Muscle of leg (tissue), 11 donors: ENCODE data around the gene SDK1. TPM values are rescaled to one million over a fixed set of nuclear protein-coding genes. Genes with fewer than 3 reads are reported as not detected.

ENCODE experiments used
- DNase-seq: peaks from one replicate; pipeline ENCODE4 v3.0.0; 2013
- H3K27ac ChIP-seq: one replicate; pipeline ENCODE4 v1.5.1; 2013; ENCODE audit warnings: mild to moderate bottlenecking, low read length, control low read depth
- H3K27me3 ChIP-seq: one replicate; pipeline ENCODE4 v1.6.1; 2013; ENCODE audit warnings: low read length; ENCODE audit not compliant: control insufficient read depth, insufficient read depth
- H3K36me3 ChIP-seq: one replicate; pipeline ENCODE4 v1.6.1; 2013; ENCODE audit warnings: low read length; ENCODE audit not compliant: control insufficient read depth, insufficient read depth
- H3K4me1 ChIP-seq: one replicate; pipeline ENCODE4 v1.6.1; 2013; ENCODE audit warnings: low read length; ENCODE audit not compliant: control insufficient read depth, insufficient read depth
- H3K4me3 ChIP-seq: one replicate; pipeline ENCODE4 v1.5.1; 2013; ENCODE audit warnings: low read length, control low read depth
- H3K9me3 ChIP-seq: replicated peaks from 2 replicates; pipeline ENCODE4 v1.6.1; 2013; ENCODE audit warnings: low read depth, low read length; ENCODE audit not compliant: control insufficient read depth
- WGBS: methylation state at CpG from one replicate; pipeline ENCODE4 v1.1.5; 2013; ENCODE audit warnings: missing lambda C conversion rate; ENCODE audit not compliant: insufficient coverage; 5-methylcytosine and 5-hydroxymethylcytosine counted together
- polyA plus RNA-seq, 8 donors: library from polyadenylated mRNA; unstranded; fragments of 120-200 nt; gene quantifications; one replicate each; pipeline versions ENCODE4 v1.2.1 to v1.2.3, GENCODE V29; 2013; ENCODE audit warnings: inconsistent platforms in 1 of 8, low replicate concordance in 1 of 8; ENCODE audit not compliant: insufficient read length in 8 of 8, insufficient read depth in 1 of 8
- total RNA-seq: library from RNA; stranded (reverse); fragments of 120-200 nt; gene quantifications from one replicate; pipeline ENCODE4 v1.2.4, GENCODE V29; 2013

The SDK1 gene
- total and polyA plus RNA-seq, 9 donors: 2.3 to 6.4 (median 3.6) TPM

DNA sequence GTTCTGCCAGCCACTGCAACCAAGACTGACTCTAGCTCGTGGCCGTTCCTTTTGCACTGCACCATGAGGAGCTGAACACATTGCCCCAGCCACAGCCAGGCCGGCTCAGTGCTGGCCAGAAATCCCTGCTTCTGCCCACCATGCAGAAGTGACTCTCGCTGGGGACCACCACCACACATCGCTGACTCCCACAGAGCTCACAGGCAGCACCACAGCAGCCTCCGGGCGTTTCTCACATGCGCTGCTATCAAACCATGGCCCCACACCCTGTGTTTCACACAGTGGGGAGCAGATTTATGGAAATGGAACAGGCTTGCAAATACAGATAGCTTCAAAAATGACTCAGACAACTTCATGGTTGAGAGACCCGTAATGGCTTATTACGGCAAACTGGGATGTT is 15.4 kb upstream of the SDK1 start:
- 67% methylated on average over 4 of the region's 10 CpGs for WGBS
- no peak overlapping the region for H3K27ac ChIP-seq
- no peaks in the 10 kb centered on the region for H3K36me3 ChIP-seq
- no peaks in the 10 kb centered on the region for H3K4me1 ChIP-seq
- peaks cover 4% of the 10 kb centered on the region for H3K27me3 ChIP-seq
- no peak for DNase-seq
- H3K9me3 ChIP-seq: peaks cover 5% of the 10 kb centered on the region
- H3K4me3 ChIP-seq: no peak overlapping the region

DNA sequence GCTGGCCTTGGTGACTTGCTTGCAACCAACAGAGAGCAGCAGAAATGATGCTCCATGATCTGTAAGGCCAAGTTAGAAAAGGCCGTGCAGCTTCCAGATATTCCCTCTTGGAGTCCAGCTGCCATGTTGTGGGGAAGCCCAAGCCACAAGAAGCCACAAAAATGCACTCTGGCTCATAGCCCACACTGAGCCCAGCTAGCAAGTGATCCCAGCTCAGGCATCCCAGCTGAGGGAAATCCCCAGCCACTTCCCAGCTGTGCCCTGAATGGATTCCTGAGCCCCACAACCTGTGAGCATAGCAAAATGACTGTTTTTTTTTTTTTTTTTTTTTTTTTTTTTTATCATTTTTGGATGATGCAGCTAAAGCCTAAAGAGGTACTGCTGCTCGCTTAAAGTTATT is 11.1 kb upstream of the SDK1 start:
- 100% methylated on average over 1 of the region's 2 CpGs for WGBS
- H3K27me3 ChIP-seq: peaks cover 7% of the 10 kb centered on the region

GRCh38 chr7:3292694-3293093 is 8.4 kb upstream of the SDK1 start:
- H3K4me1 ChIP-seq: no peaks in the 10 kb centered on the region
- WGBS: 71% methylated on average over 5 of the region's 7 CpGs
- peaks cover 7% of the 10 kb centered on the region for H3K27me3 ChIP-seq
- no peaks in the 10 kb centered on the region for H3K36me3 ChIP-seq
- no peak overlapping the region for H3K27ac ChIP-seq
- no peak for DNase-seq
- no peak overlapping the region for H3K4me3 ChIP-seq
- H3K9me3 ChIP-seq: peaks cover 5% of the 10 kb centered on the region

More for the DNA sequence above, 11.1 kb upstream of the SDK1 start:
- Histone ChIP-seq H3K27ac (no peak overlapping the region), H3K4me3 (no peak overlapping the region), H3K36me3 (no peaks in the 10 kb centered on the region), H3K9me3 (peaks cover 5% of the 10 kb centered on the region), H3K4me1 (no peaks in the 10 kb centered on the region)
- no peak for DNase-seq

DNA sequence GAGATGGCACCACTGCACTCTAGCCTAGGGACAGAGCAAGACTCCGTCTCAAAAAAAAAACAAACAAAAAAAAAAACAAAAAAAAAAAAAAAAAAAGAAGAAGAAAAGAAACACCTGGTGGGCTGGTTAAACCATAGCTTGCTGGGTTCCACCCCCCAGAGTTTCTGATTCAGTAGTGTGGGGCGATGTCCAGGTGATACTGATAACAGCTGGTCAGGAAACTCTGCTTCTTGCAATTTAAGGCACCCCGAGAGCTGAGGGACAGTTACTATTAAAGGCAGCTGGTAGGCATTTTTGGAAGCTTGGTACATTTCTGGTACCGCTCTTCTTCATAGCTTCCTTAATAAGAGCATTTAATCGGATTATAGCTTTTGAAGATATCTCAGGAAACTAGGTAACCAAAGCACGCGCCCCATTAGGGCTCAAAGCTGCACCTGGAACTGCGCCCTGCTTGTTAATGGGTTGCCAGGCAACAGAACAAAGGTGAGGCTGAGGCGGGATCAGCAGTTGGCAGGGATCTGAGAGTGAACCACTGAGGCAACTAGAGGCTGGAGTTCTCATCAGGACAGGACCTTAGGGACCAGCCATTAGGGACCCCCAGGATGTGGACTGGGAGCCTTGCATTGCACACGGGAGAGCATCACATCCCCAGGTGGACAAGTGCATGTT is 6.5 kb upstream of the SDK1 start:
- Histone ChIP-seq H3K4me1 (no peaks in the 10 kb centered on the region), H3K36me3 (no peaks in the 10 kb centered on the region), H3K27me3 (peaks cover 10% of the 10 kb centered on the region), H3K27ac (no peak overlapping the region), H3K9me3 (peaks cover 3% of the 10 kb centered on the region), H3K4me3 (no peak overlapping the region)
- no peak for DNase-seq
- WGBS: 43% methylated on average over 7 of the region's 10 CpGs

DNA sequence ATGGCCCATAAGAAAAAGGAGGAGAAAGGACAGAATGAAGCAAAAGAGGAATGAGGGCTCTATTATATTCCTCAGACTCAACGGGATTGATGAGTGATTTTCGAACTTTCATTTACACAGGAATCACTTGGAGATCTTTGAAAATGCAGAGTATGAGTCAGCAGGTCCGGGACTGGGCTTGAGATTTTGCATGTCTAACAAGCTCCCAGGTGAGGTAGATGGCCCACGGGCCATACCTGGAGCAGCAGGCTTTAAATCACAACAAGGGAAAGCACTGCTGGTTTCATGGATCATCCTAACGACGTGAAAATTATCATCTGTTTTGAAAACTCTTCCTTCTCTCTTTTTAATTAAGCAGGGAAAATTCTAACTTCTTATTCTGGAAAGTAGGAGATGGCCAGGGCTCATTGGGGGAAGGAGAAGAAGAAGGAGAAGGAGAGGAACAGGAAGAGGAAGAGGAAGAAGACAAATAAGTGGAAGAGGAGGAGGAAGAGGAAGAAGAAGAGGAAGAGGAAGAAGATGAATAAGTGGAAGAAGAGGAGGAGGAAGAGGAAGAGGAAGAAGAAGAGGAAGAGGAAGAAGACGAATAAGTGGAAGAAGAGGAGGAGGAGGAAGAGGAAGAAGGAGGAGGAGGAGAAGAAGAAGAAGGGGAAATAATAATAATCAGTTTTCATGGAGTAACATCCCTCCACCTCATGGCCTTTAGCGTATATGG is 3.8 kb upstream of the SDK1 start:
- Histone ChIP-seq H3K4me1 (peaks cover 13% of the 10 kb centered on the region), H3K27me3 (peaks cover 21% of the 10 kb centered on the region), H3K27ac (no peak overlapping the region), H3K4me3 (no peak overlapping the region), H3K9me3 (no peaks in the 10 kb centered on the region), H3K36me3 (no peaks in the 10 kb centered on the region)
- DNase-seq: no peak
- 56% methylated on average over 2 of the region's 8 CpGs for WGBS

GRCh38 chr7:3300221-3300650 is 816 bp upstream of the SDK1 start:
- peaks cover 19% of the 10 kb centered on the region for H3K27me3 ChIP-seq
- no peak overlapping the region for H3K27ac ChIP-seq
- DNase-seq: peak; percentile 19
- peak overlapping the region; percentile 21 for H3K4me3 ChIP-seq
- H3K4me1 ChIP-seq: peaks cover 13% of the 10 kb centered on the region
- 2% methylated on average over 20 of the region's 20 CpGs for WGBS
- H3K9me3 ChIP-seq: no peaks in the 10 kb centered on the region
- H3K36me3 ChIP-seq: no peaks in the 10 kb centered on the region

- under 1% methylated on average over 56 of the region's 56 CpGs for WGBS
- Histone ChIP-seq H3K36me3 (no peaks in the 10 kb centered on the region), H3K9me3 (no peaks in the 10 kb centered on the region), H3K4me3 (peak overlapping the region; percentile 27), H3K4me1 (peaks cover 13% of the 10 kb centered on the region), H3K27me3 (peaks cover 19% of the 10 kb centered on the region), H3K27ac (no peak overlapping the region)
- DNase-seq: no peak
Measured at GRCh38 chr7:3301449-3301731, 338 bp downstream of the SDK1 start.

DNA sequence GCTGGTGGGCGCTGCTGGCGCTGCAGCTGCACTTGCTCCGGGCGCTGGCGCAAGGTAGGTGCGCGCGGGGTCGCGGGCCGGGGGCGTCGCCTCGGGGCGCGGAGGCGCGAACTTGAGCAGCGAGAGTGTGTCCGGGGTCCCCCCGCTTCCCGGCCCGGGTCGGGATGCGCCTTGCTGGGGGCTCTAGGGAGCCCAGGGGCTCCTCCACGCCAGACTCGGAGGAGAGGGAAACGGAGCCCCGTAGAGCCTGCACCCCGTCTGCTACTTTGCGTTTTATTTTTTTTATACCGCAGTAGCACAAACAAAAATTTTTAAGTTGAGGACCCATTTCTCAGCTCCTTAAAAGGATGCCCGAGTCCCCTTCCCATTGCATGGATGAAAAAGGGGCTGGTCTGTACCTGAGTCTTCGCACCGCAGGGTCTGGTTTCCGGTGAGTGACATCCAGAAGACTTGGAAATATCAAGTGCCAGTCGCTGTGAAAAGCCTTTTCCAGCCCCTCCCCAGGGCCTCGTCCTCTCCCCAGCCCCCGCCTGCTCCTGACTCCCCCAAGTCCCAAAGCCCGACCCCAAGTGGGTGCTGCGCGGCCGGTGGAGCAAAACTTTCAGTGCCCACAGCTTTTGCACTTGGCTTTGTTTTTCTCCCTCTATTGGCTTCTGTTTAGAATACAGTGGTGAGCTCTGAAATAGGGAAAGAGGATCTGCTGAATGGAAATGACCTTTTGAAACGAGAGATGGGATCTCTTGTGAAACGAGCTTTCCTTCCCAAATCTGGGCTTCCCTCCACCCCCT is 973 bp downstream of the SDK1 start:
- Histone ChIP-seq H3K27me3 (peaks cover 19% of the 10 kb centered on the region), H3K27ac (no peak overlapping the region), H3K9me3 (no peaks in the 10 kb centered on the region), H3K4me3 (peak overlapping the region; percentile 37), H3K36me3 (no peaks in the 10 kb centered on the region), H3K4me1 (peaks cover 13% of the 10 kb centered on the region)
- under 1% methylated on average over 33 of the region's 45 CpGs for WGBS
- DNase-seq: peak; percentile 53

GRCh38 chr7:3302681-3303320 is 1.7 kb downstream of the SDK1 start:
- Histone ChIP-seq H3K27me3 (peaks cover 19% of the 10 kb centered on the region), H3K27ac (no peak overlapping the region), H3K36me3 (no peaks in the 10 kb centered on the region), H3K4me1 (peaks cover 13% of the 10 kb centered on the region), H3K4me3 (no peak overlapping the region), H3K9me3 (no peaks in the 10 kb centered on the region)
- no CpG with 5 or more reads among the region's 7 CpGs for WGBS
- no peak for DNase-seq

DNA sequence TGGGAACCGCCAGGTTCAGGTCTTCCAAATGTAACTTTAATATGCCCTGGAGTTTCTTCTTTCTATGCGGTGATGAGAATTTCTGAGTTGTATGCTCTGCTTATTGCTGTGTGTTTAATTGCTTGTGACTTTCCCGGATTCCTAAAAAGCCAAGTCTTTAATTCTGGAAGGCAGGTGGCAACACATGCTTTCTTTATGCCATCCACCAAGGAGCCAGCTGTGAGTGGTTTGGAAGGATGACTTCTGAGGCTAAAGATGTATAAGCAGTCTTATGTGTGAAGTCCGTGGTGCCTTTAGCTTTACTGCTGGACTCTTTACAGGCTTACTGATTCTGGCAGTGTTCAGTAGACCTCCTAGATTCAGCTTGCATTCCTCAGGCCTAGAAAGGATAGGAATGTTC is 3.1 kb downstream of the SDK1 start:
- no peak for DNase-seq
- peaks cover 13% of the 10 kb centered on the region for H3K4me1 ChIP-seq
- no peak overlapping the region for H3K4me3 ChIP-seq
- no peak overlapping the region for H3K27ac ChIP-seq
- no peaks in the 10 kb centered on the region for H3K36me3 ChIP-seq
- WGBS: 75% methylated on average over 2 of the region's 4 CpGs
- no peaks in the 10 kb centered on the region for H3K9me3 ChIP-seq
- peaks cover 19% of the 10 kb centered on the region for H3K27me3 ChIP-seq
